ENCODE measurements around the gene ARMH1.
A peak's percentile ranks its signal among the peaks of the same experiment; 100 is the strongest.

Gene ARMH1

DNA sequence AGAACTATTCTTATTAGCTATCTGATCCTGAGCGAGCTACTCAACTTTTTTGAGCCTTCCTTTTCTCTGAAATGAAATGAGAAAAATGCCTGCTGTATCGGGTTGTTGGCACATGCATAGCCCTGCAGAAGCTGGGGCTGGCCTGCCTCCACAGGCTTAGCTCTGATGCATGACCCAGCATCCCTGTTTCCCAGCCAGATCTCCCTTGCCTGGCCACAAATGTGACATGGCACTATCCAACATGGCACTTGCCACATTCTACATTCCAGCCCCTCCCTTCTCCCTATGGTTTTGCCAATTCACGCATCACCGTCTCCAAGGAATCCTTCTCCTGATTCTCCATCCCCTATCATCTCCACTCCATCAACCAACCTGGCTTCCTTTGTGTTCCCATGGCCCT lies 42.6 kb downstream of the ARMH1 start:
- H3K36me3 Mint-ChIP-seq = no peaks in the 10 kb centered on the region
- peaks cover 68% of the 10 kb centered on the region for H3K4me1 Mint-ChIP-seq
- no peak overlapping the region for H3K27ac Mint-ChIP-seq
- no peaks in the 10 kb centered on the region for H3K9me3 Mint-ChIP-seq
- no peaks in the 10 kb centered on the region for H3K27me3 Mint-ChIP-seq
- H3K4me3 Mint-ChIP-seq = no peak overlapping the region

GRCh38 chr1:44717653-44718052 lies 43.1 kb downstream of the ARMH1 start:
- H3K36me3 Mint-ChIP-seq = no peaks in the 10 kb centered on the region
- no peaks in the 10 kb centered on the region for H3K27me3 Mint-ChIP-seq
- no peak overlapping the region for H3K27ac Mint-ChIP-seq
- peaks cover 69% of the 10 kb centered on the region for H3K4me1 Mint-ChIP-seq
- H3K9me3 Mint-ChIP-seq = no peaks in the 10 kb centered on the region
- H3K4me3 Mint-ChIP-seq = peak overlapping the region; percentile 15

GRCh38 chr1:44718091-44718490 lies 43.6 kb downstream of the ARMH1 start:
- Mint-ChIP-seq H3K4me3 (peak overlapping the region; percentile 15), H3K9me3 (no peaks in the 10 kb centered on the region), H3K4me1 (peaks cover 72% of the 10 kb centered on the region), H3K27ac (no peak overlapping the region), H3K36me3 (no peaks in the 10 kb centered on the region), H3K27me3 (no peaks in the 10 kb centered on the region)

GRCh38 chr1:44719318-44719717 lies 44.8 kb downstream of the ARMH1 start:
- Mint-ChIP-seq H3K36me3 (no peaks in the 10 kb centered on the region), H3K4me1 (peaks cover 81% of the 10 kb centered on the region), H3K27me3 (no peaks in the 10 kb centered on the region), H3K27ac (no peak overlapping the region), H3K4me3 (no peak overlapping the region), H3K9me3 (no peaks in the 10 kb centered on the region)

GRCh38 chr1:44720281-44720680 lies 45.8 kb downstream of the ARMH1 start:
- Mint-ChIP-seq H3K27me3 (no peaks in the 10 kb centered on the region), H3K4me3 (peak overlapping the region; percentile 75), H3K27ac (peak overlapping the region; percentile 99), H3K9me3 (no peaks in the 10 kb centered on the region), H3K36me3 (no peaks in the 10 kb centered on the region), H3K4me1 (peaks cover 81% of the 10 kb centered on the region)

DNA sequence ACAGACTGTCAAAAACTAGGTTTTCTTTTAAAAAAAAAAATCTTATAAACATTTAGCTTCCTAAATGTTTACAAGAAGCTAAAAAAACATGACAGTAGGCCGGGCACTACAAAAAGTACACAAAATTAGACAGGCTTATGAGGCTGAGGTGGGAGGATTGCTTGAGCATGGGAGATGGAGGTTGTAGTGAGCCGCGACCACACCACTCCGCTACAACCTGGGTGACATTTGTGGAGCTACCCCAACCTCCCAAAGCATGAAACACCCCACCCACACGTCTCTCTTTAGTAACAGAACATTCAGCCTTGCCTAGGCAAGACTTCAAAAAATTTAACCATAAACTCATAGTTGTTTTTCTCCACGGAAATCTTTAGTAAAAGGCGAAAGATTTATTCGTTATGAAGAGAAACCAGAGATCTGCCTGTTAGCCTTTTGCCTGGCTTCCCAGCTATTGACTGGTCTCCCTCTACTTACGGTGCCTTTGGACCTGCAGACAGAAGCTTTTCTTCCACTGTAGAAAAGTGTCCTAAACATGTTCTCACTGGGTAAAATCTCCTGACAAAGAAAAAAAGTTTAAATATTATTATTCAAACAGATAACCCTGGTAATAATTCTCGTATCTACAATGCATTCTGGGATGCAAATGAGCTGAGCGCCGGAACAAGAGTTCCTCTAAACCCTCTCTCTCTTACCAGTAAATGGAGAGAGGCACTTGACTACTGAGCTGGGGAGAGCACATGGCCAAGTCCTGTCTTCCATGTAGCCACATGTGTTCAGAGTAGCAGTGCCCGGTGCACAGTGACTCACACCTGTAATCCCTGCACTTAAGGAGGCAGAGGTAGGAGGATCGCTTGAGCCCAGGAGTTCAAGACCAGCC lies 47.2 kb downstream of the ARMH1 start:
- Mint-ChIP-seq H3K36me3 (no peaks in the 10 kb centered on the region), H3K9me3 (no peaks in the 10 kb centered on the region), H3K4me1 (peaks cover 76% of the 10 kb centered on the region), H3K27me3 (no peaks in the 10 kb centered on the region), H3K27ac (peak overlapping the region; percentile 99), H3K4me3 (peak overlapping the region; percentile 79)

DNA sequence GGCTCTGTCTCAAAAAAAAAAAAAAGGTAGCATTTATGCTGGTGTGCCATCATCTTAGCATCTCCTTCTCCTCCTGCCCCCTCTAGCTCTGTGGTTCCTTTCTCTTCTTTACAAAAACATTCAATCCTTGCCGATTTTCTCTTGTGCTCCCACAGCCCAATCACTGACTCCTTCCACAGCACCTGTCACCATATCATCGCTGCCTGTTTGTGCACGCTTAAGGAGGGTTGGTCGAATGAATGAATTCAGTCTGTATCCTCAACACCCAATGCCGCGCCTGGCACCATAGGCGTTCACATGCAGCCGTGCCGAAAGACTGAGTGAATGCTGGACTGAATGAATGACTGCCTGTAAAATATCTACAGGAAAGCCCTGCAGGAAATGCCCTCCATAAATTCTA lies 48.5 kb downstream of the ARMH1 start:
- Mint-ChIP-seq H3K36me3 (no peaks in the 10 kb centered on the region), H3K4me1 (peaks cover 73% of the 10 kb centered on the region), H3K27ac (peak overlapping the region; percentile 98), H3K4me3 (peak overlapping the region; percentile 85), H3K27me3 (no peaks in the 10 kb centered on the region), H3K9me3 (no peaks in the 10 kb centered on the region)

DNA sequence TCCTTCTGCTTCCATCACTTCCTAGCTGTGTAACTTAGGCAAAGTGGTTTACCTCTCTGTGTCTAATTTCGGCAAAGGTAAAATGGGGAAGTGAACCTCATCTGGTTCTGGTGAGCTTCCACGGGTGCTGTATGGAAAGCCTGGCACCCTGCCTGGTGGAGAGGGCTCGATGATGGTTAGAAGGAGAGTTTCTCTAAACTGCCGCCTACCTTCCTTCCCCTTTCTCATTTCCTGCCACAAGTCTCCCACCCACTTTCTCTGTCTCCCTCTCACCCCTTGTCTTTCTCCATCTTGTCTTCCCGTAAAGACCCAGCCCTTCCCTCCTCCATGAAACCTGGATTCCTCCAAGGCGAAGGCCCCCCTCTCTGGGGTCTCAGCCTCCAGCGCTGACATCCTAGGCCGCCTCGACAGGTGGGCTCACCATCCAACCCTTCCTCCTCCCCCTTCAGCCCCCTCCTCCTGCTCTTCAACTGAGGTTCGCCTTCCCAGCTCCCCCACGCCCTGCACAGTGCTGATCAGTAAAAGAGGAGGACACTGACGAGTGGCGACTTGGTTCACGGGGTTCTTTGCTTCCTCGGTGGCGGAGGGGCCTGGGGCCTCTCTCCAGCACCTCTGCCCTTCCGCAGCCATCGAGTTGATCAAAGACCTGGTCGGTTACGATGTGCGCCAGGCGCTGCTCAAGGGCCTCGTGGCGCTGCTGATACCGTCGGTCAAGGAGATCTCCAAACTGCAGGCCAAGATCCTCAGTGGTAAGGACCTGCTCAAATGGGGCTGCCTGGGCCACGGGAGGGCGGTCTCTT lies 49.2 kb downstream of the ARMH1 start:
- Mint-ChIP-seq H3K9me3 (no peaks in the 10 kb centered on the region), H3K27ac (peak overlapping the region; percentile 98), H3K36me3 (no peaks in the 10 kb centered on the region), H3K4me1 (peaks cover 71% of the 10 kb centered on the region), H3K27me3 (no peaks in the 10 kb centered on the region), H3K4me3 (peak overlapping the region; percentile 85)

- H3K4me1 Mint-ChIP-seq = peaks cover 70% of the 10 kb centered on the region
- no peaks in the 10 kb centered on the region for H3K9me3 Mint-ChIP-seq
- no peaks in the 10 kb centered on the region for H3K27me3 Mint-ChIP-seq
- peak overlapping the region; percentile 85 for H3K4me3 Mint-ChIP-seq
- H3K27ac Mint-ChIP-seq = peak overlapping the region; percentile 95
- H3K36me3 Mint-ChIP-seq = no peaks in the 10 kb centered on the region
Measured at GRCh38 chr1:44724296-44724954, 49.9 kb downstream of the ARMH1 start.

DNA sequence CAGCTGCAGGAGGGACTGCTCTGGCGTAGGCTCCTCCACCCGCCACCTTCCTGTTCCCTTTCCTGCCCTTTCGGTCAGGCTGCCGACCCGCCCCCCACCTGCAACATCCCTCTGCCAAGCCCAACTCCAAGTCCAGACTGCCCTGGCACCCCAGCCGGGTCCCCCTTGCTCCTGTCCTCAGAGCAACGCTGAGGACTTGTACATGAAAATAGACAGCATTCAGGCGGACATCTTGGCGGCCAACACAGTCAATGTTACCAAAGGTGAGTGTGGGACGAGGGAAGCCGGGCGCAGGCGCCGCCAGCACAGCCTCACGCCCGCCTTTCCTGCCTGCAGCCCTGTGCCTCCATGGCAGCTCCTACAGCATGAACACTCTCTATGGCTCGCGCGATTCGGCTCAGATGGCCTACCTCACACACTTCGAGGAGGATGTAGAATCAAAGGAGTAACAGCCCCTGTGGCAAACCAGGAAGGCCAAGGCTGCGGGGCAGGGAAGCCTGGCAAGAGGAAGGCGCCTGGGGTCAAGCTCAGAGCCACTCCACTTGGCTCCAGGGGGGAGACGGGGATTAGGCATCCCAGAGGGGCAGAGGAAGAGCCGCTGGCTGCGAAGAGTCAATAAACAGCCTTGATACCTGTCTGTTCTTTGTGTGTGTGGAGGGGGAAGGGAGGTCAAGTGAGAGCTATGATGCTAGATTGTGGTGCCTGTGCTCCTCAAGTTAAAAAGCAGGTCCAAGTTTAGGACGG lies 50.6 kb downstream of the ARMH1 start:
- peak overlapping the region; percentile 77 for H3K4me3 Mint-ChIP-seq
- H3K4me1 Mint-ChIP-seq = peaks cover 64% of the 10 kb centered on the region
- H3K27me3 Mint-ChIP-seq = no peaks in the 10 kb centered on the region
- H3K27ac Mint-ChIP-seq = peak overlapping the region; percentile 95
- H3K36me3 Mint-ChIP-seq = no peaks in the 10 kb centered on the region
- H3K9me3 Mint-ChIP-seq = no peaks in the 10 kb centered on the region

DNA sequence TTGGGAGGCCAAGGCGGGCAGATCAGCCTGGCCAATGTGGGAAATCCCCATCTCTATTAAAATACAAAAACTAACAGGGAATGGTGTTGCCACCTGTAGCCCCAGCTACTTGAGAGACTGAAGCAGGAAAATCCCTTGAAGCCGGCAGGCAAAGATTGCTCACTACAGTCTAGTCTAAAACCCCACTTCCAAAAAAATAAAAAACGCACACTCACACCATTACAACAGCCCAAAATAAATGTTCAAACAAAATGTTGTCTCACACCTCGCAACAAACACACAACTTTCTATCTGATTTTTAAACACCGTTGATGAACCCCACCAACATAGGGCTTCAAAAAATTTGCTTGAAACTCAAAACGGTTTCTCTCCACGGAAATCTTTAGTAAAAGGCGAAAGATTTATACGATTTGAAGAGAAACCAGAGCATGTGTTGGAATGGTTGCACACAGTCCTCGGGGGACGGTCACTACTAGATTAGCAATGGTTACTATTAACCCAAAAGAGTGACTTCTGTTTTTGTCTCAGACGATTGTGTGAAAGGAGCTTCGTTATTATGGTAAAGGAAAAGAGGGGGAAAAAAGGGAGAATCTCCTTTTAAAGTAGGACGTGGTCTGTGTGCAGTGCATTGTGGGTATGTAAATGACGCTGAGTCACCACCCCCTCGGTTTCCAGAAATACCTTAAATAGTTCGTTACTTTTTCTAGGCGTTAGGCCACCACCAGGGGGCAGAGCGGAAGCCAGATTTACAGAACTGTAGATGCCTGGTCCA lies 56.4 kb downstream of the ARMH1 start, which contains the start of gene RNU5D-1:
Gene RNU5D-1, minus strand, starts transcription at position 430 of the 772 bp plus-strand sequence.
- Mint-ChIP-seq H3K27me3 (no peaks in the 10 kb centered on the region), H3K4me3 (peak within 1 kb of the TSS; percentile 73), H3K36me3 (no peaks in the 10 kb centered on the region), H3K4me1 (peaks cover 36% of the 10 kb centered on the region), H3K9me3 (no peaks in the 10 kb centered on the region), H3K27ac (peak within 1 kb of the TSS; percentile 100)

DNA sequence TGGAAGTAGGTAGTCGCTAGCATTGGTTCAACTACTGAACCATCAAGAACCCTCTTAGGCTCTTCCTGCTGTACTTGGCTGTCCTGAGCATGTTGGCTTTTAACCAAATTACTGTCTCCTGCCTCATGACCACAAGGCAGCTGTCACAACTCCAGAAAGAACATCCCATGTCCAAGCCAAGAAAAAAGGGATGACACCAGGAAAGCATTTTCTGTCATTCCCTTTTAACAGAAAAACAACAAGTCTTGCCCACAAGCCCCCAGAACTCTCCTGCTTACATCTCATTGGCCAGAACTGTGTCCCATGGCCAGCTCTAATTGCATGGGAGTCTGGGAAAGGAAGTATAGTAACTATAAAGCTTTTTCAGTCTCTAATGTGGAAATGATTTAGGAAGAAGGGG lies 58.9 kb downstream of the ARMH1 start:
- no peaks in the 10 kb centered on the region for H3K9me3 Mint-ChIP-seq
- no peaks in the 10 kb centered on the region for H3K27me3 Mint-ChIP-seq
- no peak overlapping the region for H3K4me3 Mint-ChIP-seq
- H3K4me1 Mint-ChIP-seq = peaks cover 20% of the 10 kb centered on the region
- H3K36me3 Mint-ChIP-seq = no peaks in the 10 kb centered on the region
- peak overlapping the region; percentile 52 for H3K27ac Mint-ChIP-seq

DNA sequence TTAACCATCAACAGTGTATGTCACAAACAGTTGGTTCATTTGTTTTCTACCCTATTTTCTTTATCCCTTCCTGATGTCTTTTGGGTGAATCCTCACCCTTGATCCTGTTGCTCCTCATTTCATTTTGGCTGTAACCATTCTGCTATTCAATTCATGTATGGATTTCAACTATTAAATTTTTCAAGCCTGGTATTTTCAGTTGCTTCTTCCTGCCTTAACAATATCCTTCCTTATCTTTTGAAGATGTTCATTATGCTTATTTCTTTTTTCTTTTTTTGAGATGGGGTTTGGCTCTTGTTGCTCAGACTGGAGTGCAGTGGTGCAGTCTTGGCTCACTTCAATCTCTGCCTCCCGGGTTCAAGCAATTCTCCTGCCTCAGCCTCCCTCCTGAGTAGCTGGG lies 59.3 kb downstream of the ARMH1 start:
- Mint-ChIP-seq H3K4me3 (no peak overlapping the region), H3K27ac (peak overlapping the region; percentile 52), H3K4me1 (peaks cover 19% of the 10 kb centered on the region)

DNA sequence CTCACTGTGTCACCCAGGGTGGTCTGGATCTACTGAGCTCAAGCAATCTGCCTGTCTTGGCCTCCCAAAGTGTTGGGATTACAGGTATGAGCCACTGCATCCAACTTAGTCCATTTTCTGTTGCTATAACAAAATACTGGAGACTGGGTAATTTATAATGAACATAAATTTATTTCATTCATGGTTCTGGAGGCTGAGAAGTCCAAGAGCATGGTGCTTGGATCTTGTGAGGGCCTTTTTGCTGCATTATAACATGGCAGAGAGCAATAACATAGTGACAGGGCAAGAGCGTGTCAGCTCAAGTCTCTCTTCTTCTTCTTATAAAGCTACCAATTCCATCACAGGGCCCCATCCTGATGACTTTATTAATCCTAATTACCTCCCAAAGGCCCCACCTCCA lies 61.5 kb downstream of the ARMH1 start:
- peaks cover 27% of the 10 kb centered on the region for H3K4me1 Mint-ChIP-seq
- no peak overlapping the region for H3K4me3 Mint-ChIP-seq
- H3K36me3 Mint-ChIP-seq = no peaks in the 10 kb centered on the region
- no peak overlapping the region for H3K27ac Mint-ChIP-seq
- no peaks in the 10 kb centered on the region for H3K27me3 Mint-ChIP-seq
- no peaks in the 10 kb centered on the region for H3K9me3 Mint-ChIP-seq

More for the DNA sequence above, 59.3 kb downstream of the ARMH1 start:
- Mint-ChIP-seq H3K36me3 (no peaks in the 10 kb centered on the region), H3K27me3 (no peaks in the 10 kb centered on the region), H3K9me3 (no peaks in the 10 kb centered on the region)
